PC-3 (cell line): Measurements from ENCODE around the gene TTC29. TPM values are rescaled to one million over a fixed set of nuclear protein-coding genes. Genes with fewer than 3 reads are reported as not detected.
"Not testable (repeated sequence)": the region's sequence is repeated elsewhere in the genome, so short reads cannot be mapped to it uniquely, and the experiment has no call there.

Experiments used
- ATAC-seq: fragments of 200-7000 bp; cut with Tn5 transposase; 2 replicates; pipeline ENCODE4 v1.9.1; 2020; ENCODE audit warnings: mild to moderate bottlenecking, moderate library complexity
- BruUV-seq: library from RNA; stranded (reverse); fragments of 400-500 nt; replicated peaks from 2 replicates; lab custom pipeline; 2021; lab: Mats Ljungman, UMichigan
- CTCF ChIA-PET: fragments of 300-600 bp; sonication (Branson Sonifier 250); formaldehyde crosslinking; loops from one replicate; lab custom pipeline; 2022; ENCODE audit warnings: antibody characterized with exemption; lab: Charles Lee
- POLR2A ChIA-PET: fragments of 300-600 bp; sonication (Branson Sonifier 250); formaldehyde crosslinking; loops from one replicate; lab custom pipeline; 2022; ENCODE audit warnings: antibody characterized with exemption; ENCODE audit not compliant: unreplicated experiment; lab: Charles Lee
- DNase-seq: peaks from one replicate; pipeline ENCODE4 v3.0.0-alpha.2; 2015
- H2AFZ ChIP-seq: fragments of 300-600 bp; sonication (generic); 2 replicates; pipeline ENCODE4 v1.6.0; 2016; ENCODE audit warnings: antibody characterized with exemption, low read length
- H3F3A ChIP-seq: fragments of 300-600 bp; sonication (generic); one replicate; pipeline ENCODE4 v1.6.0; 2017; ENCODE audit warnings: antibody characterized with exemption, low read length, control low read depth, mild to moderate bottlenecking; ENCODE audit not compliant: unreplicated experiment
- H3K27ac ChIP-seq: fragments of 300-600 bp; sonication (generic); 2 replicates; pipeline ENCODE4 v1.5.1; 2016; ENCODE audit warnings: mild to moderate bottlenecking, low read length
- H3K27me3 ChIP-seq: fragments of 300-600 bp; sonication (generic); 2 replicates; pipeline ENCODE4 v1.6.1; 2016; ENCODE audit warnings: low read length, mixed read lengths
- H3K36me3 ChIP-seq: fragments of 300-600 bp; sonication (generic); 2 replicates; pipeline ENCODE4 v1.6.1; 2016; ENCODE audit warnings: low read depth, mixed run types, low read length, mixed read lengths
- H3K4me1 ChIP-seq: fragments of 300-600 bp; sonication (generic); 2 replicates; pipeline ENCODE4 v1.5.1; 2016; ENCODE audit warnings: low read length; ENCODE audit not compliant: insufficient read depth
- H3K4me2 ChIP-seq: fragments of 300-600 bp; sonication (generic); 2 replicates; pipeline ENCODE4 v1.6.0; 2016; ENCODE audit warnings: low read length
- H3K4me3 ChIP-seq: fragments of 300-600 bp; sonication (generic); 2 replicates; pipeline ENCODE4 v1.5.1; 2016; ENCODE audit warnings: mild to moderate bottlenecking, low read length, mixed read lengths
- H3K79me2 ChIP-seq: fragments of 300-600 bp; sonication (generic); 2 replicates; pipeline ENCODE4 v1.6.1; 2017; ENCODE audit warnings: low read length, mixed read lengths
- H3K9ac ChIP-seq: fragments of 300-600 bp; sonication (generic); 2 replicates; pipeline ENCODE4 v1.6.0; 2016; ENCODE audit warnings: mild to moderate bottlenecking, low read length
- H3K9me2 ChIP-seq: fragments of 300-600 bp; sonication (generic); replicated peaks from 2 replicates; pipeline ENCODE4 v1.6.1; 2016; ENCODE audit warnings: mixed run types, low read length, mixed read lengths
- H3K9me3 ChIP-seq: fragments of 300-600 bp; sonication (generic); 2 replicates; pipeline ENCODE4 v1.6.1; 2016; ENCODE audit warnings: low read length, mixed read lengths
- H4K20me1 ChIP-seq: fragments of 300-600 bp; sonication (generic); 2 replicates; pipeline ENCODE4 v1.6.1; 2016; ENCODE audit warnings: low read length, mixed read lengths
- CTCF ChIP-seq: fragments of 300-600 bp; sonication (generic); conservative IDR thresholded peaks from 2 replicates; pipeline ENCODE4 v1.5.1; 2017; ENCODE audit warnings: antibody characterized with exemption, low read depth, mild to moderate bottlenecking, low read length
- EZH2 ChIP-seq: fragments of 300-600 bp; sonication (generic); IDR thresholded peaks from one replicate; pipeline ENCODE4 v1.6.1; 2017; ENCODE audit warnings: antibody characterized with exemption, mild to moderate bottlenecking, low read length; ENCODE audit not compliant: unreplicated experiment
- EZH2phosphoT487 ChIP-seq: fragments of 300-600 bp; sonication (generic); IDR thresholded peaks from 2 replicates; pipeline ENCODE4 v1.6.1; 2018; ENCODE audit warnings: mild to moderate bottlenecking, antibody characterized with exemption, low read length, borderline replicate concordance
- intact Hi-C: fragments of 100-400 bp; cut with micrococcal nuclease; formaldehyde crosslinking; loops from 2 replicates; pipeline ENCODE4 v1.9.0; 2023
- total RNA-seq: library from RNA; depleted of rRNA; stranded (reverse); fragments of >200 nt; gene quantifications from 2 replicates; pipeline ENCODE4 v1.2.3, GENCODE V29; 2014

The TTC29 gene
- total RNA-seq, 1 experiment from 2014 or later, result not detected

DNA sequence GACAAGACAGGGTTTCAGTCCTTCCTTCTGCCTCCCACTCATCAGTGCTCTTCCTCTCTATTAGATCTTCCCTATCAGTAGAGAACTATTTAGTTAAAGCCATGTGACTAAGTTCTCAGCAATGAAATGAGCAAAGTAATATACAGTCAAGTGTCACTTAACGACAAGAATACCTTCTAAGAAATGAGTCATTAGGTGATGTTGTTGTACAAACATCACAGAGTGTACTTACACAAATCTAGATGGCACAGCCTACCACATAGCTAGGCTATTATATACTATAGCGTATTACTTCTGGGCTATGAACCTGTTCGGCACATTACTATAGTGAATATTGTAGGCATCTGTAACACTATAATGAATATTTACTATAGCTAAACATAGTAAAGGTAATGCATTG lies 235.7 kb downstream of the TTC29 start:
- CTCF ChIA-PET, result interaction anchor here (0.6 kb wide), 1 partner anchor 14 kb away, joined by 3 read pairs; no protein-coding TSS in a partner anchor
- no peak overlapping the region for H3K4me2 ChIP-seq
- H3K79me2 ChIP-seq, result no peaks in the 10 kb centered on the region
- DNase-seq (peak; percentile 45), ATAC-seq (peak; percentile 24; the same call in 1 of the 2 replicates)
- H2AFZ ChIP-seq, result no peak overlapping the region
- no peak overlapping the region for H3K9ac ChIP-seq
- H3F3A ChIP-seq, result no peaks in the 10 kb centered on the region
- H3K36me3 ChIP-seq, result no peaks in the 10 kb centered on the region
- no peaks in the 10 kb centered on the region for H3K9me3 ChIP-seq
- BruUV-seq, result no TSS peak
- POLR2A ChIA-PET, result no interaction called here
- no peaks in the 10 kb centered on the region for H3K9me2 ChIP-seq
- H3K27ac ChIP-seq, result no peak overlapping the region
- no peak overlapping the region for H3K4me3 ChIP-seq
- no peaks in the 10 kb centered on the region for H4K20me1 ChIP-seq
- TF ChIP-seq CTCF (no peak), EZH2 (no peak), EZH2phosphoT487 (no peak)
- intact Hi-C loops, result no loop called here
- peaks cover 4% of the 10 kb centered on the region; the same call in 1 of the 2 replicates for H3K27me3 ChIP-seq
- no peaks in the 10 kb centered on the region for H3K4me1 ChIP-seq

GRCh38 chr4:146699910-146700309 lies 245.8 kb downstream of the TTC29 start:
- no peak for ATAC-seq
- no peaks in the 10 kb centered on the region for H3K4me1 ChIP-seq
- no peak overlapping the region for H3K27ac ChIP-seq
- H3K36me3 ChIP-seq, result no peaks in the 10 kb centered on the region
- no peaks in the 10 kb centered on the region for H3K9me2 ChIP-seq
- TF ChIP-seq EZH2 (no peak), CTCF (no peak)
- CTCF ChIA-PET, result no interaction called here
- peaks cover 35% of the 10 kb centered on the region for H3K27me3 ChIP-seq
- POLR2A ChIA-PET, result no interaction called here
- intact Hi-C loops, result no loop called here
- no peak overlapping the region for H2AFZ ChIP-seq
- no peaks in the 10 kb centered on the region for H4K20me1 ChIP-seq
- no peaks in the 10 kb centered on the region for H3F3A ChIP-seq
- H3K4me2 ChIP-seq, result no peak overlapping the region
- H3K9ac ChIP-seq, result no peak overlapping the region
- DNase-seq, result no peak
- no TSS peak for BruUV-seq
- no peaks in the 10 kb centered on the region for H3K79me2 ChIP-seq
- no peak overlapping the region for H3K4me3 ChIP-seq
- no peaks in the 10 kb centered on the region for H3K9me3 ChIP-seq

DNA sequence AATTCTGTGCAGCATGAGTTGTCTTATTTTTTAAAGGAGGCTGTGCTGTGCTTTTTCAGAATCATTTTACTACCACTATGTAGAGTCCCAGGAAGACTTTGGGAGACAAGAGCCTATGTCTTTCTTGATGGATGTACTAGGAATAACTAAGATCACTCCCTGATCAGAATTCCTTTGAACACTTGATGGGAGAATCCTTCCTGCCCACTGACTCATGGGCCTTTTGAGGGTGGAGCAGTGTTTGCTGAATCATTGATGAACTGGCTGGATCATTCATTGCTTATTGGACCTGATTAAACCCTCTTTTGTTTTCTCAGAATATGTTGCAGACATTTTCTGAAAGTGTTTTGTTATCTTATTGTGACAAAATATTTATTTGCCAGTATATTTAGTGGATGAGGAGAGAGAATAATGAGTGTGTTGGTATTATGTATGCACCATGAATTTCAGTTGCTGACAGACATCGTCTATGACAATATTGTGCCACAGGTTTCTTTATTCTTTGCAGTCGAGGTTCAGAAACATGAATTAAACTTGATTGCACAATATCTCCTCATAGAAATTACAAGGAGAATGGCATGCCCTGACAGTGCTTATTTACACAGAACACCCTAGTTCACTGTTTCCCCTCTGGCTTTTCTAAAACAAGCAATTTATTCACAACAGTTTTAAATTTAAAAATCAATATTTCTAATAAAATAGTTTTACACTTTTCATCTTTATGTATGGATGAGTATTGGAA lies 270.7 kb downstream of the TTC29 start:
- H3K9me3 ChIP-seq, result no peaks in the 10 kb centered on the region
- ChIA-PET POLR2A (no interaction called here), CTCF (no interaction called here)
- H3F3A ChIP-seq, result no peaks in the 10 kb centered on the region
- no peak for TF ChIP-seq EZH2phosphoT487
- TF ChIP-seq EZH2, result no peak
- no peak for TF ChIP-seq CTCF
- H3K27me3 ChIP-seq, result 0 out of 2 replicates have a peak, but pooled peaks cover 4% of the 10 kb centered on the region
- H4K20me1 ChIP-seq, result no peaks in the 10 kb centered on the region
- H3K36me3 ChIP-seq, result no peaks in the 10 kb centered on the region
- H3K4me1 ChIP-seq, result no peaks in the 10 kb centered on the region
- no peak for ATAC-seq
- no peak overlapping the region for H2AFZ ChIP-seq
- no peak overlapping the region for H3K27ac ChIP-seq
- no peak for DNase-seq
- H3K9ac ChIP-seq, result no peak overlapping the region
- no TSS peak for BruUV-seq
- no peak overlapping the region for H3K4me3 ChIP-seq
- no peaks in the 10 kb centered on the region for H3K9me2 ChIP-seq
- H3K4me2 ChIP-seq, result no peak overlapping the region
- intact Hi-C loops, result no loop called here
- no peaks in the 10 kb centered on the region for H3K79me2 ChIP-seq

DNA sequence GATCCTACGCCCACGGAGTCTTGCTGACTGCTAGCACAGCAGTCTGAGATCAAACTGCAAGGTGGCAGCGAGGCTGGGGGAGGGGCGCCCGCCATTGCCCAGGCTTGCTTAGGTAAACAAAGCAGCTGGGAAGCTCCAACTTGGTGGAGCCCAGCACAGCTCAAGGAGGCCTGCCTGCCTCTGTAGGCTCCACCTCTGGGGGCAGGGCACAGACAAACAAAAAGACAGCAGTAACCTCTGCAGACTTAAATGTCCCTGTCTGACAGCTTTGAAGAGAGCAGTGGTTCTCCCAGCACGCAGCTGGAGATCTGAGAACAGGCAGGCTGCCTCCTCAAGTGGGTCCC lies 281.7 kb downstream of the TTC29 start:
- H3F3A ChIP-seq, H3K4me3 ChIP-seq, H3K36me3 ChIP-seq, BruUV-seq, H4K20me1 ChIP-seq, POLR2A ChIA-PET, H3K9me3 ChIP-seq, H3K4me2 ChIP-seq, H3K9ac ChIP-seq, H2AFZ ChIP-seq, ATAC-seq, H3K79me2 ChIP-seq, DNase-seq, H3K27ac ChIP-seq, H3K4me1 ChIP-seq, CTCF ChIA-PET, intact Hi-C loops, H3K9me2 ChIP-seq: not testable (repeated sequence)
- peaks cover 23% of the 10 kb centered on the region for H3K27me3 ChIP-seq
